Left renal cortex interstitium (tissue), 4 donors: ENCODE results near the gene PRSS22. TPM values are rescaled to one million over a fixed set of nuclear protein-coding genes. Genes with fewer than 3 reads are reported as not detected.

ENCODE experiments used
- DNase-seq, 4 donors: peaks; one replicate each; pipeline ENCODE4 v3.0.0-alpha.2; 2013; ENCODE audit warnings: low read depth in 4 of 4, low spot score in 2 of 4, missing footprints in 1 of 4
- polyA plus RNA-seq, 4 donors: library from polyadenylated mRNA; unstranded; fragments of 120-200 nt; gene quantifications; one replicate each; pipeline ENCODE4 v1.2.1, GENCODE V29; 2013; ENCODE audit not compliant: insufficient read length in 4 of 4

The PRSS22 gene
- polyA plus RNA-seq, 4 donors, result 6.3 to 16.6 (median 8.4) TPM

DNA sequence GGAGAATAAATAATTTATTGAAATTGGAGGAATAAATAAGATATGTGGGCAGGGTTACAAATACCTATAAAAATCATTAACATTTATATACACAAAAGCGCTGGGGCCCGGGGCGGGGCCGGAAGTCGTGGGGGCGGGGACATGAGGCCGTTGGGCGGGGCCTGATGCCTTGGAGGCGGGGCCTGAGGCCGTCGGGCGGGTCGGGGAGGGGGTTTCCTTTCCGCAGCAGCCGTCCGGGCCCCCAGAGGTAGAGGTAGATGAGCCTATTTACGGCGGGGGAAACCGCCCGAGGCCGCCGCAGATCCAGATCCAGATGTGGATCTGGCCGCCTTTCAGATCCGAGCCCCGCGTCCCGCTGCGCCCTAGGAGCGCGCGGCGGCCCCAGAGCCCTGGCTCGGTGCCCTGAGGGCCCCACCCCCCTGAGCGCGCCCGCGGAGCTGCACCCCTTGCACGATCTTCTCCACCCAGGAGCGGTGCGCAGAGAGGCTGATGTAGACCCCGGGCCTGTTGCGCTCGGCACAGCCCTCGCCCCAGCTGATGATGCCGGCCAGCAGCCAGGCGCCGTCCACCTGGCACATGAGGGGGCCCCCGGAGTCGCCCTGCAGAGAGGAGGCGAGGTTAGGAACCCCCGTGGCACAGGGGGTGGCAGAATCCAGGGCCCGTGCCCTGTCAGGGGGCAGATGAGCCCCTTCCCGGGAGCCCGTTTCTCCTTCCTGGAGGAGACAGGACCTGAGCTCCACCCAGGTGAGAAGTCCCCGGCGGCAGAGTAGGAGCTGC lies 5.1 kb downstream of the PRSS22 start:
- no peak for DNase-seq

DNA sequence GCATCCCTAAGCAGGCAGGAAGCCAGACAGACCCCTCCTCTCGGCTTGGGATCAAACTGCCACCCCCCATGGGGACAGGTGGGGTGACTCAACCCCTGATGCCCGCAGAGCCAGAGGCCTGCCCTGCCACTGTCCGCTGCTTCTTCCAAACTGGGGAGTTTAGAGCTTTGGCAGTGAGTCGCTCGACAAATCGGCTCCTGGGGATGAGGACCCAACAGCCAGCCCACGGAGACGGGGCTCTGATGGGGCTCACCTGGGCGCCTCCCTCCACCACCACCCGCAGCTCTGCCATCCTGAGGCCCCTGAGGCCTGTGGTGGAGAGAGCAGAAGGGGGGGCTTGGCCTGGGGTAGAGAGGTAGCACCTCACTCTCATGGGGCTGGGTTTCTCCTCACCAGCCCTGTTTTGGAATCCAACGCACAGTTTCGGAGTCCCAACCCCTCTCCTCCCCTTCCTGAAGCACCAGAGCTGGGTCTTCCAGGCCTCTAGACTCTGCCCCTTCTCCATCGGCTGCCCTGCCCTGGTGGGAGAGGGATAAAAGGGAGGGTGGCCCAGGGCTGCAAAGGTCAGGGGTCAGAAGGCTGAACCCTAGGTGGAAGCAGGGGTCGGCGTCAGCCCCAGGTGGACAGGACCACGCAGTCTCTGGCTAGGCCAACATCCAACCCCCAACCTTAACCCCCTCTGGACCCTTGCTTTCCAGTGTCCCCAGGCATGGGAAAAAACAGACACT lies 5.8 kb downstream of the PRSS22 start:
- no peak for DNase-seq

DNA sequence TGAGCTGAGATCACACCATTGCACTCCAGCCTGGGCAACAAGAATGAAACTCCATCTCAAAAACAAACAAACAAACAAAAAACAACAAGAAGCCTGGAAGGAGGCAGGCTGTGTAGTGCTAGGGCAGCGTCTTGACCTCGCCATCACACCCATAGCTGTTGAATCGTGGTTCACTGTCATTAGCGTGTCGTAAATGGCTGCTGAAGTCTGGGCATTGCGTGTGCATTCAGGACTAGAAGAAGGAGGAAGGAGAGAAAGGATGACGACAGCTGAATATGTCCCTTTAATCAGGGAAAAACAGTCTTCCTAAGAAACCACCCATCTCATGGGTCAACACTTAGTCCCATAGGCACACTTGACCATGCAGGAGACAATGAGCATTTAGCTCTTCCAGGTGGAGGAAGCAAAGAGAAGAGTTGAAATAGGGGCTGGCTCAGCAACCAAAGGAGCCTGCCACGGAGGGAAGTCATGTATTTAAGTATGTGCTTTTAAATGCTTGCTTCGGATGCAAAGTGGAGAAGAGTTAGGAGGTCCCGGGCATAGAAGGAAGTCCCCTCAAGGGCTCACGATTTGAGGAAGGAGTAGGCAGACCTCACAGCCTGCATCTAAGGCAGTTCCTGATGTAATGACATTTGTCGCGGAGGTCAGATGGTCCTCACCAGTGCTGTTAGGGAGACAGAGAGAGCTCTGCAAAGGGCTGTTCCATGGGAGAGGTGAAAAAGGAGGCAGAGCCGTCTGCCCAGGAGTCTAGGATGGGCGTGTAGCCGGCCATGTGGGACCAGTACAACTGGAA lies 8.8 kb downstream of the PRSS22 start:
- DNase-seq, result no peak

DNA sequence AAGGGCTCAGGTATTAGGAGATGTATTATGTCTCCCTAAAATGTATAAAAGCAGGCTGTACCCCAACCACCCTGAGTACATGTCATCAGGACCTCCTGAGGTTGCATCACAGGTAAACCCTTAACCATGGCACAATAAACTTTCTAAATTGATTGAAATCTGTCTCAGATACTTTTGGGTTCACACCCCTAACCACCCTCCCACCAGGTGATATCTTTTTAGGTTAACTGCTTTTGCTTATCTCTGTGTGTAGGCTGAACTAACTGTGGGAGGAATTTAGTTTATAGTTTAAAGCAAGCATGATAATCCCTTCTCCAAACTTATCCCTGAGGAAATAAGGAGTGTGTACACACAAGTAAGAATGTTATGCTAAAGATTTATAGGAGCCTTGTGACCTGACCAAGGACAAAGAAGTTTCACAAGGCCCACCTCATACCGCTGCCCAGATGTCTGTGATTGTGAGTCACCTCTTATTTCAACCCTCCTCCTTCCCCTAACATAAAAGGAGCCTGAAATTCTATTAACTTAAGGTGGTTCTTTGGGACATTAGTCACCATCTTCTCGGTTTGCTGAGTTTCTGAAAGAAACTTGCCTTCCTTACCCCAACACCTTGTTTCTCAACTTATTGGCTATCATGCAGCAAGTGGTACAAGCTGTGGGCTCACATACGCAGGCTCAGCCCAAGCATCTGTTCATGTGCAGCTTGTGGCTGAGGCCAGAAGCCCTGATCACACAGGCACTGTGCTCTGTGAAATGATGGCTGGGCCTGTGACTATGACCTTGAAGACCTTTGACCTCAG lies 11.3 kb downstream of the PRSS22 start:
- DNase-seq, result no peak

DNA sequence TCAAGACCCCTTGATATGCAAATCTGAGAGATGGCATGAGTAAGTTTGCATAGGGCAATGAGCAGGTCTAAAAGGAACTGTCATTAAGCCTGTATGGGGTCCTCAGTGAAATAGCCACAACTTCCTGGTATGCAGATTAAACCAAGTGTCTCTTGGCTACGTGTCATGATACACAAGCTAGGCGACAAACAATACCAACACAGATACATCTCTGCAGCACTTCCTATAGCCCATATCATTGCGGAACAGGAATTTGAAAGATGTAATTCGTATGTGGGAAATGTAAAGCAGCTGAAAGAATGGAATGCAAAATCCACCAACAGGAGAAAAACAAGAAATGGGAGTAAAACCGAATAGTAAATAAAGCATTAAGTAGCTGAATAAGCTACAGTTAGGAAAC lies 12.9 kb downstream of the PRSS22 start:
- DNase-seq, result no peak

DNA sequence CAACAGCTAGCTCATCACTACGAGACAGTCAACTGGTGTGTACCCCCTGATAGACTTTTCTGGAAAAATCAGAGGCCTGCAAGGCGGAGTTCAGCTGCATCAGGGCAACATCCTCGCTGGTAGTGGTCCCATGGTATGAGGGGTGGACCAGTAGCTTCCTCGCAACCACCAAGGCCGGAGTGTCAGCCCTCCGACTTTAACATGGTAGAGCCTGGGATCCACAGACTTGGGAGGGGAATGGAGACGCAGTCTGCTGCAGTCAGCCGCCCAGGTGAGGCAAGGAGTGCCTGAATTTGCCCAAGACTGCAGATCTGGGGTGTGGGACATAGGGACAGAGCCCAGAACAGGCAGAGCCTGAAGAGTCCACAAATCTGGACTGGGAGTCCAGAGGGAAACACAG lies 14.4 kb downstream of the PRSS22 start:
- no peak for DNase-seq

DNA sequence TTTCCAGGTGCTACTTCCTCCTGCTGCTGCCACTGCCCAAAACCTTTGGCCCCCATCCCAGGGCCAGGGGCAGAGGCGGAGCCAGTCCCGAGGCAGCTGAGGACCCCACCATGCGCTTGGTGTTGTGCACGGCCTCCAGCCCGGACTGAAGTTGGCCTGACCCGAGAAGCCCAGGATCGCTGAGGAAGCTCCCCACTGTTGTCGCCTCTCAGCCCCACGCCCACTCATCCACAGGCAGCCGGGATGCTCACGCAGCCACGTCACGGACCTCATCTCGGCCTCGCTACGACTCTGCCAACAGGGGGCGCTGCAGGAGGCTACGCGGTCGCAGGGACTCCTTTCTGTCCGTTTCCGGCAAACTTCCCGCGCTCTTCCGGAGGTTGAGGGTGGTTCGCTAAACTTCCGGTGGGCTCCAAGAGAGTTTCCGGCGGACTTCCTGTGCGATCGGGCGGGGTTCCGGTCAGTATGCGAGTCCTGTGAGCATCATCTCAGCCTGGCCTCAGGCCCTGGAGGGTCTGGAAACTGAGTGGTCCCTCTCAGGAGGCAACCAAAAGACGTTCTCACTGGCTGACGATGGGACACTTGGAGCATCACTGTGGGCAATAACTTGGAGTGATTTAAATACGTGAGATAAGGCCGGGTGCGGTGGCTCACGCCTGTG lies 15.5 kb downstream of the PRSS22 start:
- no peak for DNase-seq

DNA sequence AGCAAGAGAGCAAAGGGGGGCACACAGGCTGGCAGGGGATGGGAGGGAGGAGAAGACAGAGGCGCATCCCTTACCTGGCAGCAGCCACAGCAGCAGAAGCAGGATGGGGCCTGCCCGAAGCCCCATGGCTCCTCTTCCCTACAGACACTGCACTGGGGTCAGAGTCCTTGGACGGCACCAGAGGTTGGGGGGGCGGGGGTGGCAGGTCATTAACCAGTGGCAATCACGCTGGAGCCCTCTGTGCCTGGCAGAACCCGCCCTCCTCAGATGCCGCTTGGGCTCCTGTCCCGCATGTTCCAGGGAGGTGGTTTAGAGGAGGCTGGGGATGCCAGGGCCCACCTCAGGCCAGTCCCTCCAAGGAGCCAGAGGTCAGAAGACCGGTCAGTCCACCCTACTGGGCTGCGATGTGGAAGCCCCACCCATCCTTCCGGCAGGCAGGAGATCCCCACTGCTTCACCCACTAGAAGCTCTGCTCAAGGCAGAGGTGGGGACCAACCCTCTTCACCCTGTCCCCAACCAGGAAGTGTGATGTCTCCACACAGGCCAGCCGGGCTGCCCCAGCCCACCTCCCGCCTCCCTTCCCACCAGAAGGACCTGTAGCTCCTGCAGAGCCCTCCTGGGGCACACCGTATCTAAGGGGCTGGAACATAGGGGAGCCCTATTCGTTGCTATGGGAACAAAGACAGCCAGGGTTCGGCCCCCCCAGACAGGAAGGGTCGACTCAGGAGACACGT lies 16.2 kb downstream of the PRSS22 start:
- DNase-seq, result no peak

DNA sequence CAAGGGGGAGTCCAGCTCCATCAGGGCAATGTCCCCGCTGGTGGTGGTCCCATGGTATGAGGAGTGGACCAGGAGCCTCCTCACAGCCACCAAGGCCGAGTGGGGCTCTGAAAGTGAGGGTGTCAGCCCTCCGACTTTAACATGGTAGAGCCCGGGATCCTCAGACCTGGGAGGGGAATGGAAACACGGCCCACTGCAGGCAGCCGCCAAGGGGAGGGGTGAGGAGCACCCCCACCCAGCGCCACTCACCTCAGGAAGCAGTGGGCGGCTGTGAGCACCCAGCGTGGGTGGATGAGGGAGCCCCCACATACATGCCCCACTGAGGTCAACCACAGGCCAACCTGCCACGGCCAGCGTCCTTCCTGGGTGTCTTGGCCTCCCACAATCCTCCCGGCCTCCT lies 17.1 kb downstream of the PRSS22 start:
- no peak for DNase-seq

DNA sequence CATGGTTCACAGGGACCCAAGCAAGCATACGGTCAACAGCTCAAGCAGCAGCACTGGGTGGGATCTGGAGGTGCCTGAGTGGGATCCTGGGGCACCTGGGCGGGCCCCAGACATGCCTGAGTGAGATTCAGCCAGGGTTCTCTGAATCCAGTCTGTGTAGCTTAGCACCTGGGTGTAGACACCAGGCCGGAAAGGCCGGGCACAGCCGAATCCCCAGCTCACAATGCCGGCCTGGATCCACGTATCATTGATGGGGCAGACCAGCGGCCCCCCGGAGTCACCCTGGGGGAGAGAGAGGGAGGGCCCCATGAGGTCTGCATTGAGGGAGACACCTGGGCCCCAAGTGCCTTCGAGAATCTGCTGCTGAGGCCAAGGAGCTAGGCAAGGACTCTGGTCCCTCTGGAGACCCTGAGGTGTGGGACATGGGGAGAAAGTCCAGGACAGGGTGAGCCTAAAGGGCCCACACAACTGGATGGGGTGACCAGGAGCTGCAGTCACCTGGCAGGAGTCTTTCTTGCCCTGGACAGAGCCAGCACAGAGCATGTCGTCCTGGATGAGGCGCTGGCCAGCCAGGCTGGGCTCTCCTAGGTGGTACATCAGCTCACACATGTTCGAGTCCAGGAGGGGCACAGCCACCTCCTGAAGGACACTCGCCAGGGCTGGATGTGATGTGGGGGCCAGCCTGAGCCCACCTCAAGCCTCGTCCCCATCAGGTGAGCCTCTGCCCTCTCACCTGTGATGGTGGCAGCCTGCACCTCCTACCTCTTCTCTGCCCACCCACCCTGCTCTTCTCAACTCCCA lies 18.1 kb downstream of the PRSS22 start:
- DNase-seq, result no peak

DNA sequence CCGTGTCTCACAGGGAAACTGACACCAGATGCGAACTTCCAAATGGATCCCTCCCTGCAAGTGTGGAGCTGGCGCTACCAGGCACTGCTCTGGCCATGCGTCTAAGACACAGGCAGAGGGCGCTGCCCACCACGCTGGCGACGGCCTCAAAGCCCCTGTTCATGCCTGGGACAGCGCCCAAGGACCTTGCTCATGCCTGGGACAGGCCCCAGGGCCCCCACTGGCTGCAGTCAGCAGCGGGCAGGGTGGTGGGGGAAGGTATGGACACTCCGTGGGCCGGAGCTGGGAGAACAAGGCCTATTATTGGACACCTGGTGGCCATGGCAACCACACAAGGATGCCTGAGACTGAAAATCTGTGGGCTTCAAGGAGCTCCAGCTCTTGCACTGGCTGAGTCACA lies 19.0 kb downstream of the PRSS22 start:
- no peak for DNase-seq

DNA sequence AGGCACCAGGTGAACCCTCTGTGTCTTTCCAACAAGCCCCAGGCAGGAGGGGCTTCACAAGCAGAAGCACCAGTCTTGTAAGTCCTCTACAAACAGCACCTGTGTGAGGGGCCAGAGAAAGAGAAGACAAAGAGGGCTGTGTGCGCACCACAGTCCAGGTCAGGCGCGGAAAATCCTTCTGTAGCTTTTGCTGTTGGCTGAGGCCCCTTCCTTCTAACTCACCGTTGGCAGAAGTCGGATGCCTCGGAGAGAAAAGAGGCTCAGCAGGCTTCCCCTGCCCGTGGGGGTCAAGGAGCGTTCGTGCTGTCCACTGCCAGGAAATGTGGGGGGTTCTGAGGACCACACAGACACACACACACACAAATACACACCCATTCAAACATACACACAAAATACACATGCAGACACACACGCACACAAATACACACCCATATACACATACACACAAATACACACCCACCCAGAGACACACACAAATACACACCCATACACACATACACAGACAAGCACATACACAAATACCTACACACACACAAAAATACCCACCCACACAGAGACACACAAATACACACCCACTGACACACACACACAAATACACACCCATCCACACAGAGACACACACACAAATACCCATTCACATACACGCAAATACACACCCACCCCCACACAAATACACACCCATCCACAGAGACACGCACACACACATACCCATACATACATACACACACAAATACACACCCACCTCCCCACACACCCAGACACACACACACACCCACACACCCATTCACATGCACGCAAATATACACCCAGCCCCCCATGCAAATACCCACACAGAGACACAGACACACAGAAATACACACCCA lies 21.1 kb downstream of the PRSS22 start:
- DNase-seq, result no peak

DNA sequence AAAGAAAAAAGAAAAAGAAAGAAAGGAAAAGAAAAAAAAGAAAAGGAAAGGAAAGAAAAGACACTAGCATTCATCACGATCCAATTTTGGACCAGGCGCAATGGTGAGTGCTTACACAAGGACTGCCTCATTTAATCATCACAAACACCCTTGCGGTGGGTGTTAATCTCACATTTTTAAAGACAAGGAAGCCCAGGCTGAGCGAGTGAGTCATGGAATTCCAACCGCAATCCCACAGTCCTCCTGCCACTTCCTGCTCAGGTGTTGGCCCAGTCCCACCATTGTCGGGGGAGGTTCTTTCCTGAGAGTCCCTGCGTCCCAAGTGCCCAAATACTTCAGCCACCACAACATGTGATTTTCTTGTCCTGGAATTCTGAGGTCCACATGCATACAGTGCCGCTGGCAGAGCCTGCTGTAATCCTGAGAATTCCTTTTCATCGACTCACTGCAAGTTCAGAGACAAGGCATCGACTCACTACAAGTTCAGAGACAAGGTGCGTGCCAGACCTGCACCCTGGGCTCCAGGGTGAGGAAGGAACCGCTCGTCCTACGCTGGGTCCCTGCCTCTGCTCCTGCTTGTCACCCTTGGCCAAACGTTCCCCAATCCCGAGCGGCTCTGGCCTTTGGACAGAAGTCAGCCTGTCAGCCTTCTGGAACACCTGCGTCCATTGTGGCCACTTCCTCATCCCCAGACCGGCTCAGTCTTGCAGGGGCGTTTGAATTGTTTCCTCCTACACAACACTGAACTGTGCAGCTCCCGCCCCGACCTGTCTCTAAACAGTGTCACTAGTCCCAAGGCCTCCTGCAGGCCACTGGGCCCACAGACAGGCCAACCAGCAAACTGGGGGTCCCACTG lies 22.1 kb downstream of the PRSS22 start:
- DNase-seq, result no peak

DNA sequence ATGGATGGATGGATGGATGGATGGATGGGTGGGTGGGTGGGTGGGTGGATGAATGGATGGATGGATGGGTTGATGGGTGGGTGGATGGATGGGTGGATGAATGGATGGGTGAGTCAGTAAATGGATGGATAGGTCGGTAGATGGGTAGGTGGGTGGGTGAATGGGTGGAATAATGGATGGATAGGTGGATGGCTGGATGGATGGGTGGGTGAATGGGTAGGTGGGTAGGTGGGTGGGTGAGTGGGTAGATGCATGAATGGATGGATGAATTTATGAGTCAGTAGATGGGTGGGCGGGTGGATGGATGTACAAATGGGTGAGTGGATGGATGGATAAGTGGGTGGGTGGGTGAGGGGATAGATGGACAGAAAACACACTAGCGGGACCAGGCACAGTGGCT lies 23.0 kb downstream of the PRSS22 start:
- DNase-seq, result no peak

DNA sequence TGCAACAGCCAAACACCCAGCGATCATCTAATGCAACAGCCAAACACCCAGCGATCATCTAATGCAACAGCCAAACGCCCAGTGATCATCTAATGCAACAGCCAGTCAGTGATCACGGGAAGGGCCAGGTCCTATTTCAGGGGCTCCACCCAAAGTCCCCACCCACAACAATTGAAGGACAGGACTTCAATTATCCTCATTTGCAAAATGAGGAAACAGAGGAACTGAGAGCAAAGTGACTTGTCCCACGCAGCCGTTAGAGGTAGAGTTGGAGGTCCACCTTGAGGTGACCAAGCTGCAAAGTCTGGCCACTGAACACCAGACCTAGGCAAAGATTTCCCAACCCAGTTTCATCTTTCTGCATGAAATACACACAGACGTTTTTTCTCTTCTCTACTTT lies 24.2 kb downstream of the PRSS22 start:
- DNase-seq, result no peak

DNA sequence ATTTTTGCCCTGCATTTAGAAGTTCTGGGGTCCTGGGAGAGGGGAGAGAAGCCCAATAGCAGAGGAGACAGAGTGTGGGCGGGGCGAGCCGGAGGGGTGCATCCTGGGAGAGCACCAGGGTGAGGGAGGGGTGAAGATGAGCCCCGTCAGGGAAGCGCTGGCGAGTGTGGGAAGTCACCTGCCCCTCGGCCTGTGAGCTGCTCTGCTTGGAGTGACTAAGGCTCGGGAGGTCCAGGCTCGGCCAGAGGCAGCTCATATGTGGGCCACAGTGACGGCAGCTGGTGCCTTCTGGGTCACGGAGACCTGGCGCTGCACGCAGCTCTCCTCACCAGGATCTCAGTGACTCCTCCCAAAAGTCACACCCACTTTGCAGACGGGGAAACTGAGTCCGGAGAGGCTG lies 26.8 kb downstream of the PRSS22 start:
- no peak for DNase-seq

DNA sequence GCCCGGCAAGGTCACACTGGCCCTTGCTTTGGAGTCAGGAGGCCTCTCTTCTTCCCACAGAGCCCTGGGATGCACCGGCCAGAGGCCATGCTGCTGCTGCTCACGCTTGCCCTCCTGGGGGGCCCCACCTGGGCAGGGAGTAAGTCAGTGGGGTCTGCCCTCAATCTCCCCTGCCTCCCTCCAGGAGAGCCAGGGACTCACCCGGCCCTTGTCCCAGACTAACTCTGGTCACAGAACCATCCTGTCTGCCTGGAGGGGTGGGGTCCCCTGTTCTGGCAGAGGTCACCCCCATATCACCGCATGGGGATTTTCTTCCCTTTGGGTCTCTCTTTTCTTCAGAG lies 27.6 kb downstream of the PRSS22 start:
- no peak for DNase-seq
